HG02884 (cell line): Measurements from ENCODE around the gene SEC11A.
"Not testable (repeated sequence)": the region's sequence is repeated elsewhere in the genome, so short reads cannot be mapped to it uniquely, and the experiment has no call there.

Source experiments
- ATAC-seq: cut with Tn5 transposase; IDR thresholded peaks from one replicate; pipeline ENCODE4 v1.9.1; 2021; ENCODE audit warnings: mild to moderate bottlenecking, moderate library complexity; ENCODE audit not compliant: unreplicated experiment

Gene SEC11A

DNA sequence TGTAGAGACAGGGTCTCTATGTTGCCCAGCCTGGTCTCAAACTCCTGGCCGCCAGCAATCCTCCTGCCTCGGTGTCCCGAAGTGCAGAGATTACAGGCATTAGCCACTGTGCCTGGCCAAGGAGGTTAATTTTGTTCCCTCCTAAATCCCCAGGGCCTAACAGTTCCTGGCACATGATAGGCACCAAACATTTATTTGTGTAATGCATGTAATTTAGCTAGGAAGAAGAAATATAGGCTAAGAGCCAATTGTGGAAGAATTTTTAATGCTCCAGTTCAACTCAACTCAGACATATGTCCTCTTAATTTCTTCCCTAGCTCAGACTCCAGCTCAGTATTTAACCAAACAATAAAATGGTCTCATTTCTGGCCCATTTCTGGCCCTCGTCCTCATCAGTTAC is 24.8 kb upstream of the SEC11A start:
- no peak for ATAC-seq

GRCh38 chr15:84737005-84737404 is 21.1 kb upstream of the SEC11A start:
- no peak for ATAC-seq

- peak; percentile 68 for ATAC-seq
Observed at GRCh38 chr15:84736375-84736774, 20.4 kb upstream of the SEC11A start.

- ATAC-seq: peak; percentile 29
Observed at GRCh38 chr15:84735480-84736061, 19.6 kb upstream of the SEC11A start.

DNA sequence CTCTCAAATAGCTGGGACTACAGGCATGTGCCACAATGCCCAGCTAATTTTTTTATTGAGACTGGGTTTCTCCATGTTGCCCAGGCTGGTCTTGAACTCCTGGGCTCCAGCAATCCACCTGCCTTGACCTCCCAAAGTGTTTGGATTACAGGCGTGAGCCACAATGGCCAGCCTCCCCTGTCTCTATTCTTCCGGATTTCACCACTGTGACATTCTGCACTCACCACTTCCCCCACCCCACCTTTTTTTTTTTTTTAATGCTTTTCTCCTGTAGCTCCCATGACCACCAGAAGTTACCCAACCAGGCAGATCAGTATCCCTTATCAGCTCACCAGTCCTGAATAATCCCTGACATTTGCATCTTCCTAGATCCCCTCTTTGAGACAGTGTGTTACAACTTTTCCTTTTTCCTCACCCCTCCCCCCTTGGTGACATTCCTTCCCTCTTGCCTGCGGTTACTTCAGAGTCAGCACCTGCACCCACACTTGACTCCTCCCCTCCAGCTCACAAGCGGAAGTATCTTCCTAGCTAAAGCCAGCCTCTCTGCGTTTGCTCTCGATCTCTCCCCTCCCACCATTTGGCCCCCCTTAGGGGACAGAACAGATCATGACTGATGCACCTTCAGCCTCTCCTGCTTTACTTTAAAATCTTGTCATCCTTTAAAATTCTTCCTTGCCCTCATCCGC is 19.0 kb upstream of the SEC11A start:
- ATAC-seq: peak; percentile 61

- no peak for ATAC-seq
Observed at GRCh38 chr15:84731774-84732173, 15.8 kb upstream of the SEC11A start.

DNA sequence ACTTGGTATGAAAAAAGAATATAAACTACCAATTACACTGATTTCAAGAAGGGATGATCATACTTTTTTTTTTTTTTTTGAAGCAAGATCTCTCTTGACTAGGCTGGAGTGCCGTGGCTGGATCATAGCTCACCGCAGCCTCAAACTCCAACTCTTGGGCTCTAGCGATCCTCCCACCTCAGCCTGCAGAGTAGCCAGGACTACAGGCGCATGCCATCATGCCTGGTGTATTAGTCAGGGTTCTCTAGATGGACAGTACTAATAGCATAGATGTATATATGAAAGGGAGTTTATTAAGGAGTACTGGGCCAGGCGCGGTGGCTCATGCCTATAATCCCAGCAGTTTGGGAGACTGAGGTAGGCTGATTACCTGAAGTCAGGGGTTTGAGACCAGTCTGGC is 11.5 kb upstream of the SEC11A start:
- ATAC-seq: no peak

DNA sequence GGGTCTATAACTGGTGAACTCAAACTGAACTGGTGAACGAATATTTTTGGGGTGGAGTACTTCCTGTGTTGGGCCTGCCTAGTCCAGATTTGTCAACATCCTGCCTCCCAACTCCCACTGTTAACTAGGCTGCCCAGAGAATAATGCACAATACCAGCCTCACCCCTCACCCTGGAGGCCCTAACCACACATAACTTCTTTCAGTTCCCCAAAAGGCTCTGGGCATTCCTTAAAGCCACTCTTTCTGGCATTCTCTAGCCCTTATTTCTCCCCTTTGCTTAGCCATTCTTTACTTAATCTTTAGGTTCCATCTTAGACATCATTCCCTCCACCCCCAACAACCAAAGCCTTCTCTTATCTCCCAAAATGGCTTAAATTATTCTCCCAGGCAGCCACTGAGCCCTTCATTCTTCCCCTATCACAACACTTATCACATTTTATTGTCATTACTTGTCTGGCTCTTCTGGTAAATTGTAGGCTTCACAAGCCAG is 9.1 kb upstream of the SEC11A start:
- no peak for ATAC-seq

DNA sequence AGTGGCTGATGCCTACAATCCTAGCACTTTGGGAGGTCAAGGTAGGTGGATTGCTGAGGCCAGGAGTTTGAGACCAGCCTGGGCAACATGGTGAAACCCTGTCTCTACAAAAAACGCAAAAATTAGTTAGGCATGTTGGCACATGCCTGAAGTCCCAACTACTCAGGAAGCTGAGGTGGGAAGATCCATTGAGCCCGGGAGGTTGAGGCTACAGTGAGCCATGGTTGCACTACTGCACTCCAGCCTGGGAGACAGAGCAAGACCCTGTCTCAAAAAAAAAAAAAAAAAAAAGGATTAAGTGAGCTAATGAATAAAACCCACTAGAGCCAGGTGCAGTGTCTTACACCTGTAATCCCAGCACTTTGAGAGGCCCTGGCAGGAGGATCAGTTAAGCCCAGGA is 6.7 kb upstream of the SEC11A start:
- ATAC-seq: no peak

DNA sequence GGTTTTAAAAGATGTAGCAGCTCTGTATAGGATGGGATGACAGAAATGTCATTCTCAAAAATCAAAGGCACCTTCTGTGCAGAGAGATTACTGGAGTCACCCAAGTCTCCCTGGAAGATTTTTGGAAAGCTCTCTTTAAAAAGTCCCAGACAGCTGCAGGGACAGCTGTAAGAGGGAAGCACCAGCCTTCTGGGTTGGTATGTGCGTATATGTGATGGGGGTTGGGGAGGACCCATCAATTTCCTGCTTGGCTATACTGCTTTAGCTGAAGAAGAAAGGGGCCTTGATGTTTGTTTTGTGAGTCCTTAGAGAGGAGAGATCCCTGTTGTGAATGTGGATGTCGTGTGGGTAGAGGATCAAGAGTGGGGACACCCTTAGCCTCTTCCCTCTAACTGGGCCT is 5.4 kb upstream of the SEC11A start:
- ATAC-seq: no peak

- ATAC-seq: no peak
Observed at GRCh38 chr15:84715441-84716035, 401 bp downstream of the SEC11A start.

DNA sequence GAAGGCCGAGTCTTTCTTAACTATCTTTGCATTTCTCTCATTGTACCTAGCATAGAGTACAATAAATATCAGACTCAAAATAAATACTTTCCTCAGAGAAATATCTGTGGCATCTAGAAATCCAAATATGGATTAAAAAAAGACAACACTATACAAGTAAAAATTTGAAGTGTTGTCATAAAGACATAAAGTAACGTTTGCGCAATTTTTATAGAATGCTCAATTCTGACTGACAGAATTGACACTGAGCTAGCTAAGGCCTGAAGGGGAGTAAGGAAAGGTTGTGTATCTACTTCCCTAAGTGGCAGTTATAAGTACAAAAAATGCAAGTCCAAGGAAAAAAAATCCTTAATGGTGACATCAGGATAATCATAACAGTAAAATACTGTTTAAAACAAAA is 1.1 kb downstream of the SEC11A start:
- ATAC-seq: no peak

GRCh38 chr15:84714372-84714771 is 1.6 kb downstream of the SEC11A start:
- ATAC-seq: no peak

- no peak for ATAC-seq
Observed at GRCh38 chr15:84703808-84704207, 12.1 kb downstream of the SEC11A start.

GRCh38 chr15:84702961-84703482 is 12.9 kb downstream of the SEC11A start:
- ATAC-seq: no peak

DNA sequence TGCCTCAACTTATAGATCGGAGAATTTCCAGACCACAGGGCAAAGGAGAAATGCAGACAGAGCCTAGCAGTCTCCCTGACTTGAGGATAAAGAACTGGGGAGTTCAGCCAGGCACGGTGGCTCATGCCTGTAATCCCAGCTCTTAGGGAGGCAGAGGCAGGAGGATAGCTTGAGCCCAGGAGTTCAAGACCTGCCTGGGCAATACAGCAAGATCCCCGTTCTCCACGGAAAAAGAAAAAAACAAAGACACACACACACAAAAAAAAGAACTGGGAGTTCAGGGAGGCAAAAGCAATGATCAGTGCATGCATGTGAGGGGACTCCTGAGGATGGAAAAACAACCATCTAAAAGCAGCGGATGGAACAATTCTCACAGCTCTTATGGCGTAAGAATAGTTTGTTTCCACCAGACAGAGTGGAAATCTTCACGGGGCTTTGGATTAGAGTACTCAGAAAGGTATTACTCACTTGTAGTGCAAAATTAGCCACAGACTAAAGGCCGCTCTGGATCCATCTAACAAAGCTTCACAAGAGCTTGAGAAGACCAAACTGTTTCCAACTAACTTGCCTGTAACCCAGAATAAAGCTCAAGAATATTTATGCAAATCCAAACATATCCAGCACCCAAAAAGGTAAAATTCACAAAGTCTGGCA is 16.3 kb downstream of the SEC11A start:
- ATAC-seq: no peak

DNA sequence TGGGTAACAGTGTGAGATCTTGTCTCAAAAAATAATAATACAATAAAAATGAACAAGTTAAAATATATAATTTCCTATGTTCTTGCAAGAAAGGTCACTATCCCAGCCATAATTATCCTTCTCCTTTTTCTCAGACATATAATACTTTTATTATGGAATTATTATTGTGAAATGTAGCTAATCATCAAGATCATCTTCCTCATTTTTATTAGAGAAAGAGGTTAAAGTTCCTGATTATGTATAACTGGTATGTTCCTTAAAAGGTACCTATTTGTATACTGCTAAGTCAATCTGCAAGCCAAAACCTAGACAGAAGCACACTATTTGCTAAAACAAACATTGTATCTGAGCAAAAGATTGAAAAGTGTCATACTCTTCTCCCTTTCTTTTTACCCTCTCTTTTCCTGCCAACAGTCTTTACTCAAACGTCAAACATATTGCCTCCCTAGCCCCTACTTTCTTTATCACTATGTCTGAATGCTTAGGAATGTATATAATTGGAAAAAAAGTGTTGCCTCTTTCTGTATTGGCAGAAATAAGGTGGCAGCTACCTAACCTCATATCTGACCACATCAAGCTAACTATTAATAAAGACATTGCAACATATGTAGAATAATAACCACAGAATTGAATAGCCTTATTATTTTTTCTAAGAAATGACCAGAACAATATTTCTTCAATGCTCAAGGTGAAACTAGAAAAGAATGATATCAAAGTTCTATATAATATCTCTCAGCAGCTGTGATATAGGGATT is 18.5 kb downstream of the SEC11A start:
- ATAC-seq: no peak

DNA sequence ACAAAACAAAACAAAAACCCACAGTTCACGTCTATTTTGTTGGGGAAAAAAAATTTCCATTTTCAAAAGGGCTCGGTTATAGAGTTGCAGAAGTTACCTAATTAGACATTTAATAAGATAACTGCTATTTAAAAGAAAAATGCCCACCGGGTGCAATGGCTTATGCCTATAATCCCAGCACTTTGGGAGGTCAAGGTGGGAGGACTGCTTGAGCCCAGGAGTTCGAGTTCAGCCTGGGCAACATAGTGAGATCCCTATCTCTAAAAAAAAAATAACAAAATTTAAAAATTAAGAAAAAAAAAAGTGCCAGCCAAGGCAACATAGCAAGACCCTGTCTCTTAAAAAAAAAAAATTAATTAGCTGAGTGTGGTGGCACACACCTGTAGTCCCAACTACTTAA is 19.2 kb downstream of the SEC11A start:
- ATAC-seq: no peak

DNA sequence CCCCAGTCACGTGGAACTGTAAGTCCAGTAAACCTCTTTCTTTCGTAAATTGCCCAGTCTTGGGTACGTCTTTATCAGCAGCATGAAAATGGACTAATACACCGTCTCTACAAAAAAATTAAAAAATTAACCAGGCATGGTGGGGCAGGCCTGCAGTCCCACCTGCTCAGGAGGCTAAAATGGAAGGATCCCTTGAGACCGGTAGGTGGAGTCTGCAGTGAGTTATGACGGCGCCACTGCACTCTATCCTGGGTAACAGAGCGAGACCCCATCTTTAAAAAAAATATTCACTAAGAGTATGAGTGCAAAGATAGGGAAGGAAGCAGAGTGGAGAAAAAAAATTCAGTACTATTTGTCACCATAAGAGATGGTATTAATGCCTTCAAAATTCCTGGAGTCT is 25.6 kb downstream of the SEC11A start:
- no peak for ATAC-seq

DNA sequence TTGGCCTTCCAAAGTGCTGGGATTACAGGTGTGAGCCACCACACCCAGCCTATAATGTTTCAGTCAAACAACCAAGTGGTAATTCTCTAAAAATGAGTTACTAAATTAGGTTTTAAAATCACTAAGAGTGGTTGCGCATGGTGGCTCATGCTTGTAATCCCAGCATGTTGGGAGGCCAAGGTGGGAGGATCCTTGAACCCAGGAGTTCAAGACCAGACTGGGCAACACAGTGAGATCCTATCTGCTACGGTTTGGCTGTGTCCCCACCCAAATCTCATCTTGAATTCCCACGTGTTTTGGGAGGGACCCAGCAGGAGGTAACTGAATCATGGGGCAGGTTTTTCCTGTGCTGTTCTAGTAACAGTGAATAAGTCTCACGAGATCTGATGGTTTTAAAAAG is 26.1 kb downstream of the SEC11A start:
- no peak for ATAC-seq

GRCh38 chr15:84686446-84686845 is 29.5 kb downstream of the SEC11A start:
- not testable (repeated sequence) for ATAC-seq
